Fibroblast of skin of scalp (primary cell): ENCODE results near the gene NMNAT2.

Experiments
- DNase-seq: peaks from one replicate; pipeline ENCODE4 v3.0.0-alpha.2; 2013

The NMNAT2 gene

DNA sequence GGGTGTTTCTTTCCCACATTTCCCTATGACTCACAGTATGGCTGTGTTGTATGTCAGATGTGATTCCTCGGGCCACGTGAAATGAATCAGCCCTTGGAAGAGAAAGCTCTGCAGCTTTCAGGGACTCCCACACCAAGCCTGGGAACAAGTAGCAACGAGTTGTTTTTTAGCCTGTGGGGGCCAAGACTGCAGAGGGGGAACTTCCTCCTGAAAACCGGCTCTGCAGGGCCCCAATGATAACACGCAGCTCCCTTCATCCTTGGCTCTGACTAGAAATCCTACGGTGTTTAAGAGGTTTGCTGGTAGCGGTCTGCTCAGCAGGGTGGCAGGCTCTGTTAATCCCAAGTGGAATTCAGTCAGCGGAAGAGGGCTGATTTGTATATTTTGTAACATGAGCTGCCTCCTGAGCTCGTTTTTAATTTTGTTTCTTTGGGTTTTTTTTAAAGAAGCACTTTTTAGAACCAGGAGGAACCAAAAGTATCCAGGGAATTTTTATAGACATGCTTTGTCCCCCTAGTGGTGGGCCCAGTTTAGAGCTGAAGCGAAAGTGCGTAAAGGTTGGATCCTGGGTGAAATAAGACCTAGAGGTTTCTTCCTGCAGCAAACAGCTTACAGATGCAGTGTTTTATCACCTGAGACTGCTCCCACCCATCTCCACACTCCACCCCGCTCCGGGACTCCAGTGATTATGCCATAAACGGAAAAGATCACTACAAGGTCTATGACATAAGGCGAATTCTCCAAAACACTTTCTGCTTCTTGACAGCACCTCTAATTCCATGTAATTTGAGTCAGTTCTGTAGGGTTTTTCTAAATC lies 183.3 kb downstream of the NMNAT2 start:
- peak; percentile 96 for DNase-seq

DNA sequence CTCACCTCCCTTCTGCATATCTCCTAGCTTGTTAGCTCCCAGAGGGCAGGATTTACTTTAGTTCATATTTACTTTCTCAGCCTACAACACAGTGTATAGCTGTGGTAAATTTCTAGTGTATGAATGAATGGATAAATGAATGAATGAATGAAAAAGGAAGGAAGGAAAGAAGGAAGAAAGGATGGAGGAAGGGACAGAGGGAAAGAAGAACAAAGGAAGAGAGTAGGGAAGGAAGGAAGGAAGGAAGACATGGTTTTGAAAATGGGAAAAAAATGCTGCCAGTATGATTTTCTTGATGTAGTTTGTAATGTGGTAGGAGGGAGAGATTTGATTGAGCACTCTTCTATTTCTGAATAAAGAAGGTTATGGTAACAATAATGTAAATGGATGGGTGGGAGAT lies 185.1 kb downstream of the NMNAT2 start:
- DNase-seq, result no peak

DNA sequence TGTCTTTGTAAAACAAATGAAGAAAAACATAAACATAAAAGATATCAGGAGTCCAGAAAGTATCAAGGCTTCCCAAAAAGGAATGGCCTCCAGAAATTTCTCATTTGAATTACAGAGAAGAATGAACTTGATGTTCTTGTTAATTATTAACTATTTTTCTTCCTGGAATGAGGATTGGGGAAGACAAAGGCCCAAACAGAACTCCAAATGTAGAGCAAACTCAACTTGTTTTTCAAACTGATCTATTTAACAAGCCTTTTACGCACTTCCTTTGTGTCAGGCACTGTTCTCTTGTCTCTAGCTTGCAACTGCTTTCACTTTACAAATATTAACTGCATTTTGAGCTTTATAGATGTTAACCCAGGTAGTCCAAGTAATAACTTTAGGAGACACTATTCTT lies 186.6 kb downstream of the NMNAT2 start:
- no peak for DNase-seq

DNA sequence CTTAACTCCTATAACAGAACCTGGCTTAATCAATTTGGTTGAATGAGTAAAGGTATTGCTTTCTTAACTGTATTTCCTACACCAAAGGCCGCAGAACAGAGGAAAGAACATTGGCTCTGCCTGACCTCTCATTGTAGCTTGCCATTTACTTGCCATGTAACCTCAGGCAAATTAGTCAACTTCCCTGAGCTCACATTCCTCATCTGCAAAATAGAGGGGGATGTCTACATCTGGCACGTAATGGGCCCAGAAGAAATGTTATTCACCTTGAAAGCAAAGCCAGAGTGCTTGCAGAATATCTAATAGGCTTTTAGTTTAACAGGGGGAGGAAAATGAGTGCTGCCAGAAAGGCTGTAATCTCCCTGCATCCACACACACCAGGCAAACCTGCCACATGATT lies 187.8 kb downstream of the NMNAT2 start:
- DNase-seq, result no peak

- no peak for DNase-seq
Observed at GRCh38 chr1:183228347-183229220, 189.6 kb downstream of the NMNAT2 start.

- peak; percentile 62 for DNase-seq
Observed at GRCh38 chr1:183227422-183228346, 190.5 kb downstream of the NMNAT2 start.

GRCh38 chr1:183226963-183227362 lies 191.2 kb downstream of the NMNAT2 start:
- no peak for DNase-seq

- DNase-seq, result no peak
Observed at GRCh38 chr1:183226361-183226760, 191.8 kb downstream of the NMNAT2 start.

GRCh38 chr1:183223467-183223866 lies 194.7 kb downstream of the NMNAT2 start:
- DNase-seq, result no peak

DNA sequence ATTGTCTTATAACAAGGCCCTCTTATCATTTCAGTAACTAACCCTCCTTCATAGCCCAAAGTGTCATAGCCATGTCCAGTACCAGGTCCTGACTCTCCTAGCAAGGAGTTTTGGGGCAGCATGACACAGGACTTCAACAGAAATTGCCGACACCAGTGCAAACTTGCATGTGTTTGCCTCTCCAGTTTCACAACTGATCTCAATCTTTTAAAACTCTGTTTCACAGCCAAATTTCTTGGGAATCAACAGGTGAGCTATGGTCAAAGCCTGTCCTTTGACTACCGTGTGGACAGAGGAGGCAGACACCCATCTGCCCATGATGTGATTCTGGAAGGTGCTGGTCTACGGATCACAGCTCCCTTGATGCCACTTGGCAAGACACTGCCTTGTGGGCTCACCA lies 195.3 kb downstream of the NMNAT2 start:
- DNase-seq, result no peak

GRCh38 chr1:183219616-183220009 lies 198.6 kb downstream of the NMNAT2 start:
- DNase-seq, result no peak

- DNase-seq, result no peak
Observed at GRCh38 chr1:183218971-183219615, 199.1 kb downstream of the NMNAT2 start.

DNA sequence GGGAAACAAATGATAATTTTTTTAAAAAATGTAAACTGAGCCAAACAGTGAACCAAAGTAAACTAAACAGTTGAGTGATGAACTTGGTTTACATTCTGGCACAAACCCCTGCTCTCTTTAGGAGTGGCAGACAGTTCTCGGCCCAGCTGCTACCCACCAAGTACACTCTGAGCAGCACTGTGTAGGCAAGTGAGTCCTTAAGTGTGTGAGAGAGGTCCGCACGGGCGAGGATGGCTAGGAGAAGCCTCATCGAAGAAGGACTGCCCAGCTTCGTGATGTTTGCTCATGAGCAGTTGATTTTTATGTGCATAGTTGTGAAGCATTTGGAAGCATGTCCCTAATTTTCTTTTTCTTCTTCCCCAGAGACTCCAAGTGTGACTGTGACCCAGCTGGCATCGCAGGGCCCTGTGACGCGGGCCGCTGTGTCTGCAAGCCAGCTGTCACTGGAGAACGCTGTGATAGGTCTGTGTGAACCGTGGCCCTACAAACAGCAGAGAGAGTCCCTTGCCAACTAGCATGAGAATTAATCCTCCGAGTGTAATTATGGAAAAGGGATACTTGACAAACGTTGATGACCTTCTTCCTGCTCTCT lies 200.1 kb downstream of the NMNAT2 start:
- DNase-seq, result no peak

- DNase-seq, result no peak
Observed at GRCh38 chr1:183215936-183216335, 202.2 kb downstream of the NMNAT2 start.

- peak; percentile 42 for DNase-seq
Observed at GRCh38 chr1:183215076-183215720, 203.0 kb downstream of the NMNAT2 start.

- DNase-seq, result no peak
Observed at GRCh38 chr1:183214021-183214970, 203.9 kb downstream of the NMNAT2 start.

GRCh38 chr1:183212870-183213269 lies 205.3 kb downstream of the NMNAT2 start:
- DNase-seq, result no peak

- no peak for DNase-seq
Observed at GRCh38 chr1:183210681-183211080, 207.5 kb downstream of the NMNAT2 start.

- peak; percentile 78 for DNase-seq
Observed at GRCh38 chr1:183209533-183210158, 208.5 kb downstream of the NMNAT2 start.
